ENCODE results near the gene SIVA1.

SIVA1 gene

DNA sequence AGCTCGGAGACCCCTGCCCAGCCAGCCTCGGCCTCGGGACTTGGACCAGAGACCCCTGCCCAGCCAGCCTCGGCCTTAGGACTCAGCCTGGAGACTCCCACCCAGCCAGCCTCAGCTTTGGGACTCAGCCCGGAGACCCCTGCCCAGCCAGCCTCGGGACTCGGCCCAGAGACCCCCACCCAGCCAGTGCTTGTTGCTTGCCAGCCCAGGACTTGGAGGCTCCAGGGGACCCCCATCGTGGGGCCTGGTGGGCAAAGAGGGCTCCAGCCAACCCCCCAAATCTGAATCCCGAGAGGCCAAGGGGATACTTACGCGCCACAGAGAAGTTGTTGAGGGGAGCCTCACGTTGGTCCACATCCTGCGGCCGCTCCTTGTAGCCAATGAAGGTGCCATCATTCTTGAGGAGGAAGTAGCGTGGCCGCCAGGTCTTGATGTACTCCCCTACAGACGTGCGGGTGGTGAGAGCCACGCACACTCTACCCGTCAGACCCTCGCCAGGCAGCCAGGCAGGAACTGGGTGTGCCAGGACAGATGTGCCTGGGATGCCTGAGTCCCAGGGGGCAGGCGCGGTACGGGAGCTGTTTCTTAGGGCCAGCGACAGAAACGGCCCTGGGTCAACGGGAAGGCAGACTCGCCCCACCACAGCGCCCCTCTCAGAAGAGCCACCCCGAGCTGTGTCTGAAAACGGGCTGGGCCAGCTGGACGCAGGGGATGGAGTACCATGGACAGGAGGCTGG, 27.0 kb downstream of the SIVA1 start:
- TF ChIP-seq, protein P1, sequence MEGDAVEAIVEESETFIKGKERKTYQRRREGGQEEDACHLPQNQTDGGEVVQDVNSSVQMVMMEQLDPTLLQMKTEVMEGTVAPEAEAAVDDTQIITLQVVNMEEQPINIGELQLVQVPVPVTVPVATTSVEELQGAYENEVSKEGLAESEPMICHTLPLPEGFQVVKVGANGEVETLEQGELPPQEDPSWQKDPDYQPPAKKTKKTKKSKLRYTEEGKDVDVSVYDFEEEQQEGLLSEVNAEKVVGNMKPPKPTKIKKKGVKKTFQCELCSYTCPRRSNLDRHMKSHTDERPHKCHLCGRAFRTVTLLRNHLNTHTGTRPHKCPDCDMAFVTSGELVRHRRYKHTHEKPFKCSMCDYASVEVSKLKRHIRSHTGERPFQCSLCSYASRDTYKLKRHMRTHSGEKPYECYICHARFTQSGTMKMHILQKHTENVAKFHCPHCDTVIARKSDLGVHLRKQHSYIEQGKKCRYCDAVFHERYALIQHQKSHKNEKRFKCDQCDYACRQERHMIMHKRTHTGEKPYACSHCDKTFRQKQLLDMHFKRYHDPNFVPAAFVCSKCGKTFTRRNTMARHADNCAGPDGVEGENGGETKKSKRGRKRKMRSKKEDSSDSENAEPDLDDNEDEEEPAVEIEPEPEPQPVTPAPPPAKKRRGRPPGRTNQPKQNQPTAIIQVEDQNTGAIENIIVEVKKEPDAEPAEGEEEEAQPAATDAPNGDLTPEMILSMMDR (conservative IDR thresholded peaks at IDR 0.05; ENCODE audit: low read depth, low read length): no peak
- no peak for DNase-seq (ENCODE audit: low read depth)
- no peak overlapping the region for H3K4me3 ChIP-seq (ENCODE audit: low read length)

DNA sequence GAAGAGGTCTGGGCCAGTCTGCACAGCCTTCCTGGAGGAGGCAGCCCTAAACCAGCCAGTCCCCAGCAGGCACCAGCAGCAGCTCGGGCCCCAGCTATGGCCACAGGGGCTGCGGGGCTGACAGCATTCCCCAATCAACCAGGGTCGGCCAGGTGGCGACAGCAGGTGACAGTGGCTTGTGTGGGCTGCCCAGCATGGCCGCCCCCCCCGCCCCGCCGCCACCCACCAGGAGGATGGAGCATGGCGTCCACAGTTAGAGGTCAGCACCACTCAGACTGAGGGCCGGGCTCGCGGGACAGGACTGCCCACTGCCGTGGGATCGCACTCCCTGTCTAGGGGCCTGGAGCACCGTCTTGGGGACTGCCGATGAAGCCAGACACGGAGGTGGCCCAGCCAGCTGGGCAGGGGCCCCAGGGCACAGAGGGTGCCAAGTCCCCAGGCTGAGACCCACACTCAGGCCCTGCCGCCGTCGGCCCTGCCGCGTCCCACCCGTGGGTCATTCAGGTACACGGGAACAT, 27.6 kb downstream of the SIVA1 start:
- no peak overlapping the region for H3K4me3 ChIP-seq (ENCODE audit: low read length)
- DNase-seq (ENCODE audit: low read depth): no peak
- TF ChIP-seq, protein P1 (conservative IDR thresholded peaks at IDR 0.05; ENCODE audit: low read depth, low read length): no peak

DNA sequence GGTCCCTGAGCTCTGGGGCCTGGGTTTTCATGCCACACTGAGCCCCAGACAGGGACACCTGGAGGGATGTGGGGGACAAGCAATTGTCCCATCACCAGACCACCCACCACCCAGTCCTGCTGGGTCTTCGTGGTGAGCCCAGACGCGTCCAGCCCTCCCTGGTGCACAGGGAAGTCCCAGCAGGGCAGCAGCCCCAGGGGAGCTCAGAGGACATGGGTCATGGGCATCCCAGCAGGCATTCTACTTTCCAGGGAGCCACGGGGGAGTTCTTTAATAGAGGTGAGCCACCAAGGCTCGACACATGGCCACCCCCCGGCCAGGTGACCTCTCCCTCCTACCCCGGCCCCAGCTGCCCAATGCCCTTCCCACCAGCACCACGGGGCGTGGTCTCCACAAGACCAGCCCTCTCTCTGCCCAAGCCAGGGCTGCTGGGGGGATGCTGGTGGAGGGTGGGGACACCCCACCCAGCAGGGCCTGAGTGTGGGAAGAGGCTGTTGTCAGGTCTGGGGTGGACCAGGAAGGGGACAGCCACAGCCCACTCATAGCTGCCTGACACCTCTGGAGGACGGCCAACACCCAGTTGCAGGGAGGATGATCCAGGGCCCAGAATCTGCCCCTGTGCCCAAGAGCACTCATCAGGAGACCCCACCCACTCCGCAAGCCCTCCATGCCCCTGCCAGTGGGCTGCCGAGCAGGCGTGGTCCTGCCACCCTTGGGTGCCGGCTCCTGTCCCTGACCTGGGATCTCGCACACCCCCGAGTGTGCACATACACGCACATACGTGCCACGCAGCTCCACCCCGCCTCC, 28.5 kb downstream of the SIVA1 start:
- no peak for DNase-seq (ENCODE audit: low read depth)

DNA sequence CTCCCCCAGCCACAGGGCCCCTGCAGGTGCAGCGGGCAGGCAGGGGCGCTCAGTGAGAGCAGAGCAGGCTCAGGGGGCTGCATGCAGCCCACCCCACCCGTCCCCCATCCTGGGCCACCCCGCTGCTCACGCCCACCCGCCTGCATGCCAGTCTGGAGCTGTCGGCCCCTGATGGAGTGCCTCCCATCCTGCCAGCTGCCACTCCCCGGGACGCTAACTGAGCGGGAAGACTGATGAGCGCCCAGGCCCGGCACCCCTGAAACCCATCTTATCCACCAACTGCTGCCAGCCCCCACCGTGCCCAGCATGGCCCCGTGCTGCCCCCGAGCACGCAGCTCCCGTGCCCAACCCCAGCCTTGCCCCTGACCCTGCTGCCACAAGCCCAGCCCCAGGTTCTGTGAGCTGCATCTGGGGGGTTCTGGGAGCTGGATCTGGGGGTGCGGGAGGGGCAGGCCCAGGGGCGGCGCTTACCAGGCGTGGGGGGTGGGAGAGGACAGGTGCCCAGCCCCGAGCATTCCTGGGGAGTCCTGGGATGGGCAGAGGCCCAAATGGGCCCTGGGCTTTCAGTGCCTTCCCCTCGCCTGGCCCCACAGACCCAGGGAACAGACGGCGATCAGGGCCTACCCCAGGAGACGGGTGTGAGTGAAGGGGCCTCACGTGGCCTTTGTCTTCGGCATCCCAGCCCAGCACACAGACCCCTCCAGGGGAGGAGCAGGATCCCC, 29.3 kb downstream of the SIVA1 start:
- no peak for DNase-seq (ENCODE audit: low read depth)
- no peak overlapping the region for H3K4me3 ChIP-seq (ENCODE audit: low read length)
- TF ChIP-seq, protein P1 (conservative IDR thresholded peaks at IDR 0.05; ENCODE audit: low read depth, low read length): no peak

More for the DNA sequence above, 28.5 kb downstream of the SIVA1 start:
- TF ChIP-seq, protein P1 (conservative IDR thresholded peaks at IDR 0.05; ENCODE audit: low read depth, low read length): no peak
- no peak overlapping the region for H3K4me3 ChIP-seq (ENCODE audit: low read length)

DNA sequence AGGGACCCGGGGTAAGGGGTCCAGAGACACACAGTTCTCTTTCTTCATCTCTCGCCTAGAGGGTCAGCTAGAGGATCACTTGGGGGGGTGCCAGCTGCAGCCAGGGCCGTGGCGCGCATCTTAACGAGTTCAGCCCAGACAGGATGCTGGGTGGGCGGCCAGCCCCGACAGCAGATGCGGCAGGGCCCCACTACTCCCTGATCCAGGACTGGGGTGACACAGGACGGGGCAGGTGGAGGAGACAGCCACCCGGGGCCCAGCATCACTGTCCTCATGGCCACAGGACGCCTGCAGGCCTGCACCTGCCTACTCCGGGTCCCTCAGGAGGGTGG, 29.8 kb downstream of the SIVA1 start:
- no peak for DNase-seq (ENCODE audit: low read depth)
- no peak overlapping the region for H3K4me3 ChIP-seq (ENCODE audit: low read length)

DNA sequence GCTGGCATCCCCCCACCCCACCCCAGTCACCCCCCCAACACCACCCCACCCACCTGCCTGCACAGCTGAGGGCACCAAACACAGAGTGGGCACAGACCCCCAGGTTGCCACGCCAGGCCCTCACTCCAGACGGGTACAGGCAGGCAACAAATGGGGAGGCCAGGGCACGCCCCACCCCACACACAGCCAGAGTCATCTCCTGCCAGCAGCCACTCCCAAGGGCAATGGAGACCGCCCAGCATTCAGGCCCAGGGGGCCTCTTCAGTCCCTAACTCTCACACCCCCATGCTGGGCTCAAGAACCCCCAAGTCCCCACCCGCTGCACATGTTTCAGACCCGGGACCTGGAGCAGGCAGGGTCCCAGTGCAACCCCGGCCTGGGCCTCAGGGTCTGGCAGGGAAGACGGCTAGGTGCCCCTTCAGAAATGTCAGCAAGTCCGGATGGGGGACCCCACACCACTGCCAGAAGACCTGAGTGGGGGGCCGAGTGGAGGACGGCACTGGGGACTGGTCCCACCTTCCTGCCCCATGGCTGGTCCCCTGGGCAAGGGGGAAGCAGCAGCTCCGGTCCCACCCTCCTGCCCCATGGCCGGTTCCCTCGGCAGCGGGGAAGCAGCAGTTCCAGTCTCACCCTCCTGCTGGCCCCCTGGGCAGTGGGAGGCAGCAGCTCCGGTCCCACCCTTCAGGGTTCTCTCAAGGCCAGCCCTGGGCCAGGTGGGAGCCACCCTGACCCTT, 30.7 kb downstream of the SIVA1 start:
- no peak overlapping the region for H3K4me3 ChIP-seq (ENCODE audit: low read length)
- TF ChIP-seq, protein P1 (conservative IDR thresholded peaks at IDR 0.05; ENCODE audit: low read depth, low read length): no peak
- no peak for DNase-seq (ENCODE audit: low read depth)

More for the DNA sequence above, 29.8 kb downstream of the SIVA1 start:
- TF ChIP-seq, protein P1 (conservative IDR thresholded peaks at IDR 0.05; ENCODE audit: low read depth, low read length): no peak

Measured in retinal pigment epithelial cell (primary cell).